MM.1S (cell line): Measurements from ENCODE around the gene SETBP1.

ENCODE experiments used
- EZH2phosphoT487 ChIP-seq: fragments of 300-600 bp; sonication (generic); IDR thresholded peaks from 2 replicates; pipeline ENCODE4 v1.6.1; 2018; ENCODE audit warnings: antibody characterized with exemption, low read length
- TF ChIP-seq, protein P1 (sequence below): fragments of 300-600 bp; sonication (generic); IDR thresholded peaks from 2 replicates; pipeline ENCODE4 v1.5.1; 2016; ENCODE audit warnings: antibody characterized with exemption, low read length, mixed read lengths

DNA sequence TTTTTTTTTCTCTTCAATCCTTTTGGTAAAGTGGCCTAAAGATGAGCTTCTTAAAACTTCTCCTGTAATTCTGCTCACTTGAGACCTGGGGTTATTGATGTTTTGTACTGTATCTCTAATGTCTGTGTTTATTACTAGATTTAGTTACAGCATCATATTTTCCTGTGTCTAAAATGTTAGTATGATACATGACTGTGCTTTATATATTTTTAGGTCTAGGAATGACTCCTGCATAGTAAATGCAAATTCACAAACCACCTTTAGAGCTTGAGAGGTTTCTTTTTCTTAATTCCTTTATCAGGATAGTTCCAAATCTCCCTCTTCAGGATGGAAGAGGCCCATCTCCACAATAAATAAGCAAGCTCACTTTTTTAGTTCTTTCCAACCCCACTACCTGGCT, 197.6 kb downstream of the SETBP1 start:
- TF ChIP-seq, protein P1, sequence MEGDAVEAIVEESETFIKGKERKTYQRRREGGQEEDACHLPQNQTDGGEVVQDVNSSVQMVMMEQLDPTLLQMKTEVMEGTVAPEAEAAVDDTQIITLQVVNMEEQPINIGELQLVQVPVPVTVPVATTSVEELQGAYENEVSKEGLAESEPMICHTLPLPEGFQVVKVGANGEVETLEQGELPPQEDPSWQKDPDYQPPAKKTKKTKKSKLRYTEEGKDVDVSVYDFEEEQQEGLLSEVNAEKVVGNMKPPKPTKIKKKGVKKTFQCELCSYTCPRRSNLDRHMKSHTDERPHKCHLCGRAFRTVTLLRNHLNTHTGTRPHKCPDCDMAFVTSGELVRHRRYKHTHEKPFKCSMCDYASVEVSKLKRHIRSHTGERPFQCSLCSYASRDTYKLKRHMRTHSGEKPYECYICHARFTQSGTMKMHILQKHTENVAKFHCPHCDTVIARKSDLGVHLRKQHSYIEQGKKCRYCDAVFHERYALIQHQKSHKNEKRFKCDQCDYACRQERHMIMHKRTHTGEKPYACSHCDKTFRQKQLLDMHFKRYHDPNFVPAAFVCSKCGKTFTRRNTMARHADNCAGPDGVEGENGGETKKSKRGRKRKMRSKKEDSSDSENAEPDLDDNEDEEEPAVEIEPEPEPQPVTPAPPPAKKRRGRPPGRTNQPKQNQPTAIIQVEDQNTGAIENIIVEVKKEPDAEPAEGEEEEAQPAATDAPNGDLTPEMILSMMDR, result no peak
- TF ChIP-seq EZH2phosphoT487, result no peak
